ENCODE measurements around the gene SDK2. TPM values are rescaled to one million over a fixed set of nuclear protein-coding genes. Genes with fewer than 3 reads are reported as not detected.
A peak's percentile ranks its signal among the peaks of the same experiment; 100 is the strongest.

The SDK2 gene
- total RNA-seq, 1 donor: under 0.01 TPM

GRCh38 chr17:73307130-73307529 is 337.1 kb downstream of the SDK2 start:
- no peak overlapping the region for H3K27ac ChIP-seq (ENCODE audit: low read depth, low read length)
- TF ChIP-seq, protein P1, sequence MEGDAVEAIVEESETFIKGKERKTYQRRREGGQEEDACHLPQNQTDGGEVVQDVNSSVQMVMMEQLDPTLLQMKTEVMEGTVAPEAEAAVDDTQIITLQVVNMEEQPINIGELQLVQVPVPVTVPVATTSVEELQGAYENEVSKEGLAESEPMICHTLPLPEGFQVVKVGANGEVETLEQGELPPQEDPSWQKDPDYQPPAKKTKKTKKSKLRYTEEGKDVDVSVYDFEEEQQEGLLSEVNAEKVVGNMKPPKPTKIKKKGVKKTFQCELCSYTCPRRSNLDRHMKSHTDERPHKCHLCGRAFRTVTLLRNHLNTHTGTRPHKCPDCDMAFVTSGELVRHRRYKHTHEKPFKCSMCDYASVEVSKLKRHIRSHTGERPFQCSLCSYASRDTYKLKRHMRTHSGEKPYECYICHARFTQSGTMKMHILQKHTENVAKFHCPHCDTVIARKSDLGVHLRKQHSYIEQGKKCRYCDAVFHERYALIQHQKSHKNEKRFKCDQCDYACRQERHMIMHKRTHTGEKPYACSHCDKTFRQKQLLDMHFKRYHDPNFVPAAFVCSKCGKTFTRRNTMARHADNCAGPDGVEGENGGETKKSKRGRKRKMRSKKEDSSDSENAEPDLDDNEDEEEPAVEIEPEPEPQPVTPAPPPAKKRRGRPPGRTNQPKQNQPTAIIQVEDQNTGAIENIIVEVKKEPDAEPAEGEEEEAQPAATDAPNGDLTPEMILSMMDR (IDR thresholded peaks at IDR 0.05; ENCODE audit: extremely low read depth, low read depth, low read length): no peak
- H3K27me3 ChIP-seq (ENCODE audit: insufficient read depth, low read length): no peaks in the 10 kb centered on the region
- H4K20me1 ChIP-seq (ENCODE audit: insufficient read depth, low read length): peaks cover 10% of the 10 kb centered on the region
- no peak overlapping the region for H2AFZ ChIP-seq (ENCODE audit: low read length)
- no peak overlapping the region for H3K4me3 ChIP-seq (ENCODE audit: insufficient read depth, low read length)
- H3K4me2 ChIP-seq (ENCODE audit: insufficient read depth, low read length): no peak overlapping the region
- no peaks in the 10 kb centered on the region for H3K9me3 ChIP-seq (ENCODE audit: low read depth, low read length)
- peaks cover 68% of the 10 kb centered on the region for H3K79me2 ChIP-seq (ENCODE audit: insufficient read depth, low read length)
- H3K36me3 ChIP-seq (ENCODE audit: insufficient read depth, low read length): no peaks in the 10 kb centered on the region
- no peak for DNase-seq (ENCODE audit: insufficient read length, low spot score, missing footprints)
- peaks cover 67% of the 10 kb centered on the region for H3K4me1 ChIP-seq (ENCODE audit: insufficient read depth, low read length)

DNA sequence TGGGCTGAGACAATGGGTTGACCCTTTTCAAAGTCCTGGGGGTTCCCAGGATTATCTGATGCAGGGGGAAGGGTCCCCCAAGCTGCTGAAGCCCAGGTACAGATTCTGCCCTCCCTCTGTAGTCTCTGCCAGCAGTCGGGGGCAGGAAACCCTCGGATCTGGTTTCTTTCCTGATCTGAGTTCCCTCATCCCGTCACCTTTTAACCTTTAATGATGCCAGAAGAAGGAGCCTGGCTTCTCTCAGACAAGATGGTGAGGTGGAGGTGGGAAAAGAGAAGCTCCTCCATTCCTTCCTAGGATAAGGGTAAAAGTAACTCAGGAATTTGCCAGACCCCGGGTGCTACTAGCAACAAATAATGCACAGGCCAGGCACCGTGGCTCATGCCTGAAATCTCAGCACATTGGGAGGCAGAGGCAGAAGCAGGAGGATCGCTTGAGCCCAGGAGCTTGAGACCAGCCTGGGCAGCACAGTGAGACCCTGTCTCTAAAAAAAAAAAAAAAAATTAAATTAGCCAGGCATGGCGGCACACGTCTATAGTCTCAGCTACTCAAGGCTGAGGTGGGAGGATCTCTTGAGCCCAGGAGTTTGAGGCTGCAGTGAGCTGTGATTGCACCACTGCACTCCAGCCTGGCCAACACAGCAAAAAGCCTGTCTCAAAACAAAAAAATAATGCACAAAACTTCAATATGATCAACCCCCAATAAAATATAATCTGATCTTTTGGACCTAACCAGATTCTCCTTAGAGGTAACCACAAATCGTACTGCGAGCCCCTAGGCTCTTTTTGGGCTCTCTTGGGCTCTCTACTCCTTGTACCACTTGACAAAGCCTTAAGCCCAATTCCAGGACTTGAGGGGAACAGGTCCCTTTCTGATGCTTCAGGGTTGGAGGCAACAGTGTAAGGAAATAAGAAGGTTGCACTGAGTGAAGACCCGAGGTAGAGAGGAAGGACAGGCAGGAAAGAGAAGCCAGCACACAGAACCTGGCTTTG is 338.1 kb downstream of the SDK2 start:
- DNase-seq (ENCODE audit: insufficient read length, low spot score, missing footprints): no peak
- Histone ChIP-seq H4K20me1 (ENCODE audit: insufficient read depth, low read length) (peaks cover 15% of the 10 kb centered on the region), H3K4me2 (ENCODE audit: insufficient read depth, low read length) (peak overlapping the region; percentile 98), H2AFZ (ENCODE audit: low read length) (peak overlapping the region; percentile 35), H3K27me3 (ENCODE audit: insufficient read depth, low read length) (no peaks in the 10 kb centered on the region), H3K4me3 (ENCODE audit: insufficient read depth, low read length) (peak overlapping the region; percentile 69), H3K79me2 (ENCODE audit: insufficient read depth, low read length) (peaks cover 73% of the 10 kb centered on the region), H3K9me3 (ENCODE audit: low read depth, low read length) (no peaks in the 10 kb centered on the region), H3K36me3 (ENCODE audit: insufficient read depth, low read length) (no peaks in the 10 kb centered on the region), H3K27ac (ENCODE audit: low read depth, low read length) (peak overlapping the region; percentile 94), H3K4me1 (ENCODE audit: insufficient read depth, low read length) (peaks cover 70% of the 10 kb centered on the region)
- TF ChIP-seq, protein P1 (IDR thresholded peaks at IDR 0.05; ENCODE audit: extremely low read depth, low read depth, low read length): no peak

DNA sequence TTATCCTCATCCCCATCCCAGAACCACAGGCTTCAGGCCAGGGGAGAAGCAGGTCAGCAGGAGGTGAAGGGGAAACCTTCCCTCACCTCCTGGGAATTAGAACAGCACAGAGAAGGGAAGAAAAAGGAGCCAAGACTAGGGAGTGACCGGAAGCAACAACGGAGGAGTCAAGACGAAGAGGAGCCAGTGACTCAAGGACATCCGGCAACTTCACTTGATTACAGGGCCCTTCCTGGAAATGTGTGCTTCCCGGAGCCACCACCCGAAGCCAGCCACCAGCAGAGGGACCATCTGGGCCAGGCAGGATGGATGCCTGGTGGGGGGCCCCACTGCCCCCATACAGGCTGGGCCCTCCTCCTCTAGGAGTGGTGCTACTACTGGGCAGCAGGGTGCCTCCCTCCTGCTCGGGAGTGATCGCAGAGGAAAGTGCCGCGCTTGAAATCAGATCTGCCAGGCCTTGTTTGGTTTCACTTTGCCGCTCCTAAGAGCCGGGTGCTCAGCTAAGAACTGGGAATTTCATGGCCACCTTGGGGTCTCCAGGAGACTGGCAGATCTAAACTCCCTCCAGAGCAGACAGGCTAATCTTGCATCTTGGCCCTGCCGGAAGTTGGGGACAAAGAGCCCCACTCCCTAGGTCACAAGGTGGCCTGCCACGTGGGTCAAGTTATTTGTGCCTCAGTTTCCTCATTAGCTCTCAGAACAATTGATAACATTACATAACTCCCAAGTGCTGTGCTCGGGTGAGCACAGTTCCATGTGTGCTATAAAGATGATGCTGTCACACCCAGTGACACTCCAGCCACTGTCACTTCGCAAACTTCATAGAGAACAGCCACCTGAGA is 339.1 kb downstream of the SDK2 start:
- H3K4me2 ChIP-seq (ENCODE audit: insufficient read depth, low read length): peak overlapping the region; percentile 98
- peak overlapping the region; percentile 94 for H3K27ac ChIP-seq (ENCODE audit: low read depth, low read length)
- no peaks in the 10 kb centered on the region for H3K27me3 ChIP-seq (ENCODE audit: insufficient read depth, low read length)
- peak overlapping the region; percentile 85 for H2AFZ ChIP-seq (ENCODE audit: low read length)
- H3K4me1 ChIP-seq (ENCODE audit: insufficient read depth, low read length): peaks cover 70% of the 10 kb centered on the region
- TF ChIP-seq, protein P1 (IDR thresholded peaks at IDR 0.05; ENCODE audit: extremely low read depth, low read depth, low read length): peak; percentile 37
- H3K4me3 ChIP-seq (ENCODE audit: insufficient read depth, low read length): peak overlapping the region; percentile 69
- H3K36me3 ChIP-seq (ENCODE audit: insufficient read depth, low read length): no peaks in the 10 kb centered on the region
- DNase-seq (ENCODE audit: insufficient read length, low spot score, missing footprints): peak; percentile 93
- no peaks in the 10 kb centered on the region for H3K9me3 ChIP-seq (ENCODE audit: low read depth, low read length)
- peaks cover 79% of the 10 kb centered on the region for H3K79me2 ChIP-seq (ENCODE audit: insufficient read depth, low read length)
- H4K20me1 ChIP-seq (ENCODE audit: insufficient read depth, low read length): peaks cover 18% of the 10 kb centered on the region
